GM11168 (cell line): ENCODE measurements around the gene ELOF1.
"Not testable (repeated sequence)": the region's sequence is repeated elsewhere in the genome, so short reads cannot be mapped to it uniquely, and the experiment has no call there.

ENCODE experiments used
- in situ Hi-C: fragments of 300-500 bp; cut with MboI; formaldehyde crosslinking; loops from one replicate; pipeline ENCODE4 v1.12.0; 2022; ENCODE audit warnings: low sequenced_read_pairs; ENCODE audit not compliant: unreplicated experiment

Gene ELOF1

DNA sequence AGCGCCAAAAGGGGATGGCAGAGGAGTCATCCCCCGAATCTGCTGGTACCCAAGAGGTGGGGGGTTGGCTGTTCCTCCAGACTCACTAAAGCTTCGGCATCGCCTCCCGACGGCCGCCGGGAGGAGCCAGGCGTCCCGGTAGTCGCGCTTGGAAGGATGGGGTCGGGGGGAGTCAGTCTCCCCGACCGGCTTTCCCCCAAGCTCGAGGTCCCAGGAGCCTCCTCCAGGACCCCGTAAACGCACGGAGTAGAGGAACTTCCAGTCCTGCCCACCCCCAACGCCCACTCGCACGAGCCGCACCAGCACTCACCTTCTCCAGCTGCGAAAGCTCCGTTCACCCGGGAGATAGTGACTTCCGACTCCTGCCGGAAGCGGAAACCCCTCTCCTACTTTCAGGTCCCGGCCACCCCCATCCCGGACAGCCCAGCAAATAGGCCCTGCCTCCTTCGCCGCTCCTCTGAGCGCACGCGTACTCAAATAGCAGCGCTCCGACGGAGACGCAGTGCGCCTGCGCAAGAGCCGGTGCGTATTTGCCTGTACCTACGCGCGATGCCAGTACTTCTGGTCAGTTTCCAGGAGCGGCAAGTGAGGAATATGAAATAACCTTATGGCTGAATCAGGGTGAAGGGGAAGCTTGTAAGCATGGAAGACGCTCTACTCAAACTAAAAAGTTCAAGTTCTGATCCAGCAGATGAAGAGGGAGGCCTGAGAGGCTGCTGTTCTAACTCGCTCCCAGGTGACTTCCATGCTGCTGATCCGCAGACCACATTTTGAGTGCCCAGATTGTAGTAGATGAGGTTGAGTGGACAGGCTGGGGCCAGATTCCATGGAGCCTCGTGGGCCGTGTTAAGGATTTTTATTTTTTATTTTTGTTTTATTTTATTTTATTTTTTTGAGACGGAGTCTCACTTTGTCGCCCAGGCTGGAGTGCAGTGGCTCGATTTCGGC, at the start of gene ELOF1:
Gene ELOF1 (minus strand): TSS at position 350 of the 948 bp plus-strand sequence. CDS start 4,883 bp downstream, outside the sequence.
- in situ Hi-C loops = no loop called here

- in situ Hi-C loops = no loop called here
Measured at GRCh38 chr19:11606484-11606883, 47.5 kb upstream of the ELOF1 start.

- in situ Hi-C loops = not testable (repeated sequence)
Measured at GRCh38 chr19:11599704-11600103, 40.7 kb upstream of the ELOF1 start.

GRCh38 chr19:11598746-11599145, 39.7 kb upstream of the ELOF1 start:
- in situ Hi-C loops = no loop called here

- in situ Hi-C loops = no loop called here
Measured at GRCh38 chr19:11598103-11598483, 39.1 kb upstream of the ELOF1 start.

DNA sequence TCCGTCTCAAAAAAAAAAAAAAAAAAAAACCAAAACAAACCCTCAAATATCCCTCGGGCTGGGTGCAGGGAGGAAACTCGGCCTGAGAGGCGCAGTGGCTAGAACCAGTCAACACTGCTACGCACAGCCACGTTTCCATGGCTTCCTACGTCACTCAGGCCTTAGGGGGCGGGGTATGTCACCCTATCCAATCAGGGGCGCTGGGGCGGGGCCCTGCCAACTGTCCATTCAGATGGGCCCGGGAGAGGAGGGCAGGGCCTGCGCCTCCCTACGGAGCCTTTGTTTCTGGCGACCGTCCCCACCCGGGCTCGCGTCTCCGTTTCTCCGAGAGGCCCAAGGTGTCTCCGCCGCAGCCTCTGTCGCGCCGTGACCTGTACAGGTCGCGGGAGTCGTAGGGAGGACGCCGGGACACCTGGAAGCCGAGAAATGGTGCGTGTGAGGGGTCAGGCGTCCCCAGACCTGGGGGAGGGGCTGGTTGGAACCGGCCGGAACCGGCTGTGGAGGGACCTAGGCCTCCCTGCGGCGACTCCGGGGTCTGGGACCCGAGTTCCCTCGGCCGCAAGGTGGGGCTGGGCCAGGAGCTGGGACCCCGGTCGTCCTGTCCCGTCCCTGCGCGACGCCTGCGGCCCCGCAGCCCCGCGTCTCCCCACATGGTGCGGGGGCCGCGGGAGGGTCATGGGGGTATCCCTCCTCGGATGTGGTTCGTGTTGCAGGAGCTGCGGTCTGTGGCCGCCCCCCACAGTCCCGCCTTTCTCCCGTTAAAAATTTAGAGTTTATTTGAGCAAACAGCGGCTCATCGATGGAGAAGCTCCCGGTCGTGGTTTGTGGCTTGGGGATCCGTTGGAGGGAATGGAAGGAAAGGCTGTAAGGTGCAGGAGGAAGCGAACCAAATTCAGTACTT, 38.4 kb upstream of the ELOF1 start, which contains the start of gene ZNF627:
Gene ZNF627 (plus strand): TSS at position 282 of the 901 bp plus-strand sequence. CDS start 145 bp downstream, at position 427.
- in situ Hi-C loops = no loop called here

- in situ Hi-C loops = no loop called here
Measured at GRCh38 chr19:11596156-11596555, 37.1 kb upstream of the ELOF1 start.

DNA sequence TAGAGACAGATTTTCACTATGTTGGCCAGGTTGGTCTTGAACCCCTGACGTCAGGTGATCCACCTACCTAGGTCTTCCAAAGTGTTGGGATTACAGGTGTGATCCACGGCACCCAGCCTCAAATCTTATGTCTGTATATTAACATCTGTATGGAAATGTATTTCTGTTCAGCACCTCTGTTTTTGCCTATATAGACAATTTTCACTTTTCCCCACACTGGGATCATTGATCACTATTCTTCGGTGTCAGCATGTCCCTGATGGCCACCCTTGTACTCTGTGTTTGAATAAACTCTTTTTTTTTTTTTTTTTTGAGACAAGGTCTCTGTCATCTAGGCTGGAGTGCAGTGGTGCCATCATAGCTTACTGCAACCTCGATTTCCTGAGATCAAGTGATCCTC, 35.1 kb upstream of the ELOF1 start:
- in situ Hi-C loops = no loop called here

GRCh38 chr19:11587975-11588631, 29.1 kb upstream of the ELOF1 start:
- in situ Hi-C loops = no loop called here

GRCh38 chr19:11587302-11587974, 28.4 kb upstream of the ELOF1 start:
- in situ Hi-C loops = no loop called here

GRCh38 chr19:11586331-11586730, 27.3 kb upstream of the ELOF1 start:
- in situ Hi-C loops = no loop called here

GRCh38 chr19:11581740-11582139, 22.7 kb upstream of the ELOF1 start:
- in situ Hi-C loops = no loop called here

GRCh38 chr19:11580116-11580515, 21.1 kb upstream of the ELOF1 start:
- in situ Hi-C loops = no loop called here

GRCh38 chr19:11578258-11579142, 19.5 kb upstream of the ELOF1 start:
- in situ Hi-C loops = no loop called here

- in situ Hi-C loops = no loop called here
Measured at GRCh38 chr19:11577451-11578257, 18.6 kb upstream of the ELOF1 start, which contains the start of gene ACP5. ACP5 (minus strand) TSS chr19:11577645; CDS start chr19:11577317, 328 bp downstream.

GRCh38 chr19:11576227-11576626, 17.2 kb upstream of the ELOF1 start:
- in situ Hi-C loops = no loop called here

DNA sequence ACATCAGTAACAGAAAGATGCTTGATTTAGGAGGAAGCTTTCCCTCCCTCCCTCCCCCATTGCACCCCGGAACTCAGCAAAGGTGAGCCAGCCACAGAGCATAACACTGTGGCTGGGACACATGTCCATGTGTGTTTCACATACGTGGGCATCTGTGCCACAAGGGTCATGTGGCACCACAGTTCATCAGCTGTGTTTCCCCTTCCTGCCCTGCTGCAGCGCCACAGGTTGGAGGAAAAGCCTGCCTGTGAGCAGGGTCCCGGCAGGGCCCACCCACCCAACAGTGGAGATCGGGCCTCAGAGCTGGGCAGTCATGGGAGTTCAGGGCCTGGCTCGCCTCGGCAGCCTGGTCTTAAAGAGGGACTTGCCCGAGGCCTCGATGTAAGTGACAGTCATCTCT, 15.7 kb upstream of the ELOF1 start:
- in situ Hi-C loops = no loop called here

DNA sequence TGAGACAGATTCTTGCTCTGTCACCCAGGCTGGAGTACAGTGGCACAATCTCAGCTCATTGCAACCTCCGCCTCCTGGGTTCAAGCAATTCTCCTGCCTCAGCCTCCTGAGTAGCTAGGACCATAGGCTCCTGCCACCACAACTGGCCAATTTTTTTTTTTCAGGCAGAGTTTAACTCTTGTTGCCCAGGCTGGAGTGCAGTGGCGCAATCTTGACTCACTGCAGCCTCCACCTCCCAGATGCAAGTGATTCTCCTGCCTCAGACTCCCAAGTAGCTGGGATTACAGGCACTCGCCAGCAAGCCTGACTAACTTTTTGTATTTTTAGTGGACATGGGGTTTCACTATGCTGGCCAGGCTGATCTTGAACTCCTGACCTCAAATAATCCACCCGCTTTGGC, 14.7 kb upstream of the ELOF1 start:
- in situ Hi-C loops = not testable (repeated sequence)
